ENCODE data around the gene SRGAP2C. TPM values are rescaled to one million over a fixed set of nuclear protein-coding genes. Genes with fewer than 3 reads are reported as not detected.
"Not testable (repeated sequence)": the region's sequence is repeated elsewhere in the genome, so short reads cannot be mapped to it uniquely, and the experiment has no call there.

Gene SRGAP2C
- total RNA-seq, 1 donor from 2014 or later = 48.2 TPM

DNA sequence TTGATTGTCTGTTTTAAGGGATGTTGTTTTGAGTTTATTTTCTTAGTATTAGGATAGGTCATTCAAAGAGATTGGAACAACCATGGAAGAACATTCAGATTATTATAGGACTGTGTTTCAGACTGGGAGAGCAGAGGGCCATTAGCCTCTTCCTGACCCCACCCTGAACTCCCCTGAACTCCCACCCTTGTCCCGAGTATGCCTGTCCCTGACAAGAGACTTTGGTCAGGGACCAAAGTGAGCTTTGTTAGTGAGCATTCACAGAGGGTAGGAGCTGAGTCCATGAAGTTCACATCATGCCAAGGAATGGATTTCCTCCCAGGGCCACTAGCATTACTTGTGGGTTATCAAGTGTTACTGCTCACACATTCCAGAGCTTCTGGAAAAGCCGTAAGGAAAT, 172.0 kb downstream of the SRGAP2C start:
- not testable (repeated sequence) for H3K4me3 Mint-ChIP-seq; H3K27ac Mint-ChIP-seq (ENCODE audit: unreplicated experiment); H3K4me1 Mint-ChIP-seq; H3K27me3 Mint-ChIP-seq (ENCODE audit: low read depth); H3K36me3 Mint-ChIP-seq (ENCODE audit: low read depth); DNase-seq (ENCODE audit: low read depth, low spot score); H3K9me3 Mint-ChIP-seq

DNA sequence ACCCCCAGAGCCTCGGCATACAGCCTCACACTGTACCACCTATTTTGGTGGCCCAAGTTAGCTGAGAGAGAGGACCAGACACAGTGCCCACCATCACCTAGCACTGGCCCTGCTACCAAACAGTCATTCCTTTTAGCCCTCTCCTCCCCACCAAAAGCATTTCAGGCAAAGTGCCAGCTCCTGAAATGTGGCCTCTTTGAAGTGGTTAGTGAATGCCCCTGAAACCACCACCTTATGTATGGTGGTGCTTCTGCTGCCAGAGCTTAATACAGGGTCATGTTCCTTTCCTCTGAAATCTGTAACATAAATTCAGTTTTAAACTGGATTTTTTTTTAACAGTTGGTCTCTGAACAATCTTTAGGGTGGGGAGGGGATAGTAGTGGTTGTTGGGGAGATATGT, 175.8 kb downstream of the SRGAP2C start:
- not testable (repeated sequence) for H3K9me3 Mint-ChIP-seq; H3K27me3 Mint-ChIP-seq (ENCODE audit: low read depth); H3K4me3 Mint-ChIP-seq; H3K36me3 Mint-ChIP-seq (ENCODE audit: low read depth); DNase-seq (ENCODE audit: low read depth, low spot score); H3K4me1 Mint-ChIP-seq; H3K27ac Mint-ChIP-seq (ENCODE audit: unreplicated experiment)

DNA sequence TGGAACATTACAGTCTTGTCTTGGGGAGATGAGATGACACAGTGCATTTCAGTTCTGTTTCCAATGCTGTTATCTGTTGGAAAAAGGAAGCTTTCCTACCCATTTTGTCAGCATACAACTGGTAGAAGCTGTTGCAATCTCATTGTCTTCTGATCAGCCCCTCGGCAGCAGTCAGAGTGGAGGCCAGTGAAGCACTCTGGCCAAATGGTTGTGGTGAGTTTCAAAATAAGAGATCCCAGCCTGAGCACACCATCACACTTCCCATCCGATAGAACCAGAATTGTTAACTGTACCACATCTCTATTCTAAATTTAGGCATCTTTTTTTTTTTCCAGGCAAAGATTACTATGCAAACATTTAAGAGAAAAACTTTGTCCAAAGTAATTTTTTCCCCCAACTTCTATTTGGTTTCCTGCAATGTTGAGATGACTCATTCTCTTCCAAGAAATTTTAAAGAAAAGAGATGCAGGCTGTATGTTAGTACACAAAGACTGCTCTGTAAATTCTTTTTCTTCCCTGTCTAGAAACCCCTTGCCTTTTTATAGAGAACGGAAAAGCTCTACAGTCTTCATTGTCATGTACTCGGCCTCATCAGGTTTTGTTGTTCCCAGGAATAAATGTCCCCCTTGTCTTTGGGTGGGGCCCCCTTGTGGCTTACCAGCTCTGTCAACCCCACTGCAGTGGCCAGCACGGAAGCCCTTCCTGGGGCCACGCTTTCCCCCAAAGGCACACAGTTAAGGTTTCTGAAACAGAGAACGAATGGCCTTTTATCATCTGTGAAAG, 176.9 kb downstream of the SRGAP2C start:
- H3K36me3 Mint-ChIP-seq (ENCODE audit: low read depth); H3K4me1 Mint-ChIP-seq; H3K27me3 Mint-ChIP-seq (ENCODE audit: low read depth); DNase-seq (ENCODE audit: low read depth, low spot score); H3K4me3 Mint-ChIP-seq; H3K9me3 Mint-ChIP-seq: not testable (repeated sequence)
- H3K27ac Mint-ChIP-seq (ENCODE audit: unreplicated experiment) = peak overlapping the region; percentile 73

DNA sequence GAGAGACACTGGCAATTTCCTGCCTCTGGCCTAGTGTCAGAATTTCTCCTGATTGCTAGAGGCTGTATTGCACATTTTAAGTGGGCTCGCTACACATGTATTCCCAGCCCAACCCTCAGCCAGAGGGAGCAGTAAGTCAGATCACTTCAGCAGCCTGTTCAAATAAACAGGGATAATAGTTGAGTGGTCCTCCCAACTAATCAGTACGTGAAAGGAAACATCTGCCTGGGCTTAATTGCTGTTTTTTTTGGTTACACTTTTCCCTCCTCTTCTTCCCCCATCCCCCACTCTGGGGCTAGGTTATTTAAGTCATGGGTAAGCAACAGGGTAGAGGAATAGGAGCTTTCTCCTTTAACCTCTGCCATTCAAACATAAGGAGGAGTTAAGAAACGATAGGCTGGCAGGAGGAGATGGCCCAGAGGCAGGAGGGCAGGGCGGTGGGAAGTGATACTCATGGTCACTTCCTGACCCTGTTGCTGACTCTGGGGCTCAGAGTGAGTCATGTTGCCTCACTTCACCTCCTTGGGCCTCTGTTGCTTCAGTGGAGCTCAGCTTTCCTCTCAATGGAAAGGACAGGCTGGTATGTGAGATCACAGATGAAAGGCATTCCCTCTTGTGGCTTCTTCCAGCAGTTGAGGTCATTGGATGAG, 177.6 kb downstream of the SRGAP2C start:
- H3K4me3 Mint-ChIP-seq; DNase-seq (ENCODE audit: low read depth, low spot score); H3K27me3 Mint-ChIP-seq (ENCODE audit: low read depth); H3K4me1 Mint-ChIP-seq; H3K9me3 Mint-ChIP-seq; H3K36me3 Mint-ChIP-seq (ENCODE audit: low read depth); H3K27ac Mint-ChIP-seq (ENCODE audit: unreplicated experiment): not testable (repeated sequence)

DNA sequence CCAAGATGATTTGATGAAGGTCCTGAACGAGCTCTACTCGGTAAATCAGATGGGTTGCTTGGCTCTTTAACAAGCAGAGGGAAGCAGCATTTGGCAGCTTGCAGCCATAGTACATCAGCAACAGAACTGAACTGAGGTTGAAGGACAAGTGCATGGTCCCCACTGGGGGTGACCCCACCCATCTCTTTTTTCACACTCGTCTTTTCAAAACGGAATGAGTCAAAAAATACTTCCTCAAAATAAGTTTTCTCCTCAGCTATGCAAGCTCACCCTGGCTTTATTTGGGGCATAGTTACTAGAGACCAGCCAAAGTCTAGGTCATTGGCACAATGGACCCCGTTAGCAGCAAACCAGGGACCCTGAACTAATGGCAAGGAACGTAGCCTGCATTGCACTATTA, 180.5 kb downstream of the SRGAP2C start:
- not testable (repeated sequence) for H3K27me3 Mint-ChIP-seq (ENCODE audit: low read depth); H3K9me3 Mint-ChIP-seq; H3K27ac Mint-ChIP-seq (ENCODE audit: unreplicated experiment); DNase-seq (ENCODE audit: low read depth, low spot score); H3K4me1 Mint-ChIP-seq; H3K36me3 Mint-ChIP-seq (ENCODE audit: low read depth); H3K4me3 Mint-ChIP-seq

DNA sequence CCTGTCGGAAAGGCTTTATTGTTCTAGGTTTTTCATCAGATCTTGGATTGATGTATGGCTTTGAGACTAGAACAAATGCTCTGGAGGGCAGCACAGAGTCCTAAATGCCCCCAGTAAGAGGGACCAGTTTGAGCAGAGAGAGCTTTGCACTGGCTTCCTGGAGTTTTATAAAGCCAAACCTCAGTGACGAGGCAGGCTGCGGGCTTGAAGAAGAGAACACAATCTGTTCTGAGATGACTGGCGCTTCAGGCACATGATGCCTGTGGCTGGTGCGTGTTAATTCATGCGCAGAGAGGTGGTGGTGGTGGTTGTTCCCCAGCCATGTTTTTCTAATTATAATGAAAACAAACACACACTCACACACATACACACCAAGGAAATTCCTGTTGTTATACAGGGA, 180.9 kb downstream of the SRGAP2C start:
- not testable (repeated sequence) for H3K4me3 Mint-ChIP-seq; H3K9me3 Mint-ChIP-seq; DNase-seq (ENCODE audit: low read depth, low spot score); H3K4me1 Mint-ChIP-seq; H3K27ac Mint-ChIP-seq (ENCODE audit: unreplicated experiment); H3K27me3 Mint-ChIP-seq (ENCODE audit: low read depth); H3K36me3 Mint-ChIP-seq (ENCODE audit: low read depth)

DNA sequence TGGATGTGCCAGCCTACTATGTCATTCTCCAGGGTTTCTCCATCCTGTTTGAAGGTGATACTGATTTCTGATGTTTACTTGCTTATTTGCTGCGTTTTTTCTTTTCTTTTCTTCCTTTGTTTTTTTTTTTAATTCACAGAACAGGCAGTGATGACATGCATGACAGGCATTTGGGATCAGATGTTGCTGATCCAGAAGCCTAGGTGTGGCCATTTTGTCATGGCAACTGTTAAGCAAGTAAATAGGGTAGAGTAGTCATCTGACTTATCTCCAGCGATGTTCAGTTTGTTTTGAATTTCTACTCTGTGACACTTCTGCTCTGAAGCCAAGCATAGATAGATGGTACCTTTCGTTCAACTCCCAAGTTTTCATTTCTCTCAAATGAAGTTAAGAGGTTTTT, 181.4 kb downstream of the SRGAP2C start:
- not testable (repeated sequence) for H3K36me3 Mint-ChIP-seq (ENCODE audit: low read depth); H3K9me3 Mint-ChIP-seq; H3K27ac Mint-ChIP-seq (ENCODE audit: unreplicated experiment); H3K27me3 Mint-ChIP-seq (ENCODE audit: low read depth); H3K4me3 Mint-ChIP-seq; H3K4me1 Mint-ChIP-seq; DNase-seq (ENCODE audit: low read depth, low spot score)

DNA sequence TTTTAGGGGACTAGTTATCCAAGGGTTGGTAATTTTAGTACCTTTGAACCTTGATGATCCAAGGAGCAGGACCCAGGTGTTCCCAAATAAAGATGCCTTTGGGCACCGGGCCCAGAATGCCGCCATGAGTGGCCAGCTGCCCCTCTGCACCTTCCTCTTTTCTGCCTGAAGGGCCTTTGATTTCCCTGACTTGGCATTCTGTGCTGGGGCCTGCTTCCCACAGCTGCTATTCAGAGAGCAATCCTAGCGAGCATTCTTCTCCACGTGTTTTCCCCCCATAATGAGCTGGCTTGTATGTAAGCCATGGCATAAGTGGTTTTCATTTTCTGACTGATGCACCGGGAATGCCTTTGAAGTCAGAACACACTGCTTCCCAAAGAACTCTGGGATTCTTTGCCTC, 184.1 kb downstream of the SRGAP2C start:
- H3K4me1 Mint-ChIP-seq; H3K27me3 Mint-ChIP-seq (ENCODE audit: low read depth); DNase-seq (ENCODE audit: low read depth, low spot score); H3K27ac Mint-ChIP-seq (ENCODE audit: unreplicated experiment); H3K36me3 Mint-ChIP-seq (ENCODE audit: low read depth); H3K9me3 Mint-ChIP-seq; H3K4me3 Mint-ChIP-seq: not testable (repeated sequence)

DNA sequence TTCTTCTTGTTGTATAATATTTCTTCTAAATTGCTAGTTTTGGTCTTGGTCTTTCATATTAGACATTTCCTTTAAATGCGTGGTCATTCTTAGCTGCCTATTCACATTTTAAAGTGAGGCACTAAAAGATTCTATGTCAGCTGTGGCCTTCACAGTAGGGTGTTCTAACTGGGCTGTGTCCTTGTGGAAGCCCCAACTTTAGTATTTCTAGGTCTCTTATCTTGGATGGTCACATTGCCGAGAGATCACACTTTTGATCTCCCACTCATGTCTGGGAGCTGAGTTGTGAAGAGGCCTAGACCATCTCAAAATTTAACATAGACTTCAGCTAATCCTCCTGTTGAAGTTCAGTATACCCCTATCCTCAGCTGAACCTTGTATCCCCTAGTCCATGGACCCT, 185.2 kb downstream of the SRGAP2C start:
- DNase-seq (ENCODE audit: low read depth, low spot score); H3K4me1 Mint-ChIP-seq; H3K27ac Mint-ChIP-seq (ENCODE audit: unreplicated experiment); H3K36me3 Mint-ChIP-seq (ENCODE audit: low read depth); H3K27me3 Mint-ChIP-seq (ENCODE audit: low read depth); H3K9me3 Mint-ChIP-seq; H3K4me3 Mint-ChIP-seq: not testable (repeated sequence)

DNA sequence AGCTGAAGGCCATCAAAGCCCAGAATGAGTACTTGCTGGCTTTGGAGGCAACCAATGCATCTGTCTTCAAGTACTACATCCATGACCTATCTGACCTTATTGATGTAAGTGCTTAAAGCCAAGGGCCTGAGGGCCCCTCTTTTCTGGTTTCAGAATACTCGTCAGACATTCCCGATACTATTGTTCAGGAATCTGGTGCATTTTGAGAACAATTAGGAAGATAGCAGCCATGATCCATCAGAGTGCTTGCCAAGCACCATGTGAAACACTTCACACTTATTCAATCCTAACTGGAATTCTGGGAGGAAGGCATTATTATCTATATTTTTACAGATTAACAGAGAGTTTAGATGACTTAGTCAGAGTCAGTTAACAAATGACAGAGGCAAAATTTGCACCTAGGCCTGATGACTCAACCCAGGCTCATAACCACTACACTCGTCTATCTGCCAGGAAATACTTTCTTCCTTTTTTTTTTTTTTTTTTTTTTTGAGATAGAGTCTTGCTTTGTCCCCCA, 190.1 kb downstream of the SRGAP2C start:
- H3K9me3 Mint-ChIP-seq = not testable (repeated sequence)

DNA sequence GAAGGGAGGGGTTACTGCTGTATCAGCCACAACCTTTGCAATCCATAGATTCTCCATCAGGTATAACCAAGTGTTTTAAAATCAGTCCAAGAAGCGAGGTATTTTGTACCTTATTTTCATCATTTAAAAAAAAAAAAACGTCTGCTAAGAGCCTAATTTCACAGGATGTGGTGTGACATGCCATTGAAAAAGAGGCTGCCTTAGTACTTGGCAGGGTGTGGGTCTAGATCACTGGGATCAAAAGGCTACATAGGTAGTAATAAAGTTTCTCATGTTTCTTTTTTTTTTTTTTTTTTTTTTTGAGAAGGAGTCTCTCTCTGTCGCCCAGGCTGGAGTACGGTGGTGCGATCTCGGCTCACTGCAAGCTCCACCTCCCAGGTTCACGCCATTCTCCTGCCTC, 192.2 kb downstream of the SRGAP2C start:
- H3K36me3 Mint-ChIP-seq (ENCODE audit: low read depth); H3K27ac Mint-ChIP-seq (ENCODE audit: unreplicated experiment); DNase-seq (ENCODE audit: low read depth, low spot score); H3K27me3 Mint-ChIP-seq (ENCODE audit: low read depth); H3K4me1 Mint-ChIP-seq; H3K4me3 Mint-ChIP-seq; H3K9me3 Mint-ChIP-seq: not testable (repeated sequence)

More for the DNA sequence above, 190.1 kb downstream of the SRGAP2C start:
- not testable (repeated sequence) for DNase-seq (ENCODE audit: low read depth, low spot score); H3K27ac Mint-ChIP-seq (ENCODE audit: unreplicated experiment); H3K4me3 Mint-ChIP-seq; H3K4me1 Mint-ChIP-seq; H3K36me3 Mint-ChIP-seq (ENCODE audit: low read depth); H3K27me3 Mint-ChIP-seq (ENCODE audit: low read depth)

DNA sequence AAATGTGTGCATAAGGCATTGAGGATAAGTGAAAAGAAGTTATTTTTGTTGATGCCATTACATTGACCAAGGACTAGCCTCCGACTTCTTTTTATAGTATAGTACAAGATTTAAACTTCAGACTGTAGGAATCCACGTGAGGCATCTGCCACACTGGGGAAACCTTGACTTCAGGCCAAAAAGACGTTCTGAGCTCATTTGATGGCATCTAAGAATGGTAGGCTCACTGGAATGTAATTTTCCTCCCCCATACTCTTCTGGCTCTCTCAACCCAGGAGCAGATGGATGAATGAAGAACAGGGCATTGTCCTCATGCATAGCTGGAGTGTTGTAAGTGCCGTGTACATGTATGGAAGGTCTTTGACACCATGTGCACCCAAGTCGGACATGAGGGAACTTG, 194.0 kb downstream of the SRGAP2C start:
- not testable (repeated sequence) for H3K9me3 Mint-ChIP-seq; H3K4me3 Mint-ChIP-seq; DNase-seq (ENCODE audit: low read depth, low spot score); H3K4me1 Mint-ChIP-seq; H3K27ac Mint-ChIP-seq (ENCODE audit: unreplicated experiment); H3K27me3 Mint-ChIP-seq (ENCODE audit: low read depth); H3K36me3 Mint-ChIP-seq (ENCODE audit: low read depth)

DNA sequence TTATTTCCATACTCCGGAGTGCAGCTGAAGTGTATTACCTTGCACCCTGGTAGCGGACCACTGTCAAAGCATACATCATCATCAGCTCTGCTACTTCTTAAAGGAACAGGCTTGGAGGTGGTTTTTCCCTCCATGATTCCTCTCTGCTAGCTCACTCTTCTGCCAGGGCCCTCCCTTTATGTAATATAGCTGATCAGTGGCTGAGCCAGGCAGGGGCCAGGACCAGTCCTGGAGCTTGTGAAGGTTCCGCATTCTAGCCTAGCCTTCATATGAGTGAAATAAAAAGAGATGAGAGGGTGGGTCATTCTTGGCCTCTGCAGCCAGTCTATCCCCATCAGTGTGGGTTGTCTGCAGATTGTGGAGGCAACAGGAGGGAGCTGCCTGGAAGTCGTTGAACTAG, 200.0 kb downstream of the SRGAP2C start:
- H3K27ac Mint-ChIP-seq (ENCODE audit: unreplicated experiment) = peak overlapping the region; percentile 43
- not testable (repeated sequence) for H3K4me3 Mint-ChIP-seq; H3K4me1 Mint-ChIP-seq; DNase-seq (ENCODE audit: low read depth, low spot score); H3K27me3 Mint-ChIP-seq (ENCODE audit: low read depth); H3K9me3 Mint-ChIP-seq; H3K36me3 Mint-ChIP-seq (ENCODE audit: low read depth)

DNA sequence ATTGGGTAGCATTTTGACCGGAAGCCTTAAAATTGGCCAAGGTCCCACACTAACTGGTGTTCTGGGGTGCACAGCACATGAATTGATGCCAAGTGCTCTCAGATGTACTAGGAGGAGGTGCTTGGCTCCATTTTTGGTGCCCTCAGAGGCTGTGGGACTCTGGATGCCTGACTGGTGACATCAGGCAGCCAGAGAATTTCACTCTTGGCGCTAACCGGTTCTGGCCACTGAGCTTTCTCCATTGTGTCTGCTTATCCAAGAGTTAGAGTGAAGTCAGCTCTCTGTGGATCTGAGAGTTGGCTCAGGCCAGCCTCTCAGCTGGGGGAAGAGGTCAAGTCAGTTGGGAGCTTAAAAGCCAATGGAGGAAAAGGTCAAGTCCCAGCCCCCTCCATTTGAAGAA, 200.4 kb downstream of the SRGAP2C start:
- H3K4me1 Mint-ChIP-seq; H3K9me3 Mint-ChIP-seq; DNase-seq (ENCODE audit: low read depth, low spot score); H3K27ac Mint-ChIP-seq (ENCODE audit: unreplicated experiment); H3K4me3 Mint-ChIP-seq; H3K36me3 Mint-ChIP-seq (ENCODE audit: low read depth); H3K27me3 Mint-ChIP-seq (ENCODE audit: low read depth): not testable (repeated sequence)

Measured in neural crest cell (in vitro differentiated cells).